Forelimb muscle (tissue), 1 donor: Measurements from ENCODE around the gene LOXL4. TPM values are rescaled to one million over a fixed set of nuclear protein-coding genes. Genes with fewer than 3 reads are reported as not detected.

Experiments used
- polyA plus RNA-seq: library from polyadenylated mRNA; unstranded; fragments of 120-200 nt; gene quantifications from one replicate; pipeline ENCODE4 v1.2.1, GENCODE V29; 2013; ENCODE audit not compliant: insufficient read length

LOXL4 gene
- polyA plus RNA-seq, 1 donor, result 9.5 TPM

Other genes with a start within 250 kb of the LOXL4 start
- gene CRTAC1, start 237.6 kb downstream of the LOXL4 start, polyA plus RNA-seq, result 0.63 TPM
- 12.4 TPM for gene R3HCC1L, start 133.5 kb downstream of the LOXL4 start, polyA plus RNA-seq
- gene PYROXD2, start 147.0 kb upstream of the LOXL4 start, polyA plus RNA-seq, result 13.7 TPM
- gene HPS1, start 178.7 kb upstream of the LOXL4 start, polyA plus RNA-seq, result 16.3 TPM